Smooth muscle cell (in vitro differentiated cells): ENCODE measurements around the gene CKMT2. TPM values are rescaled to one million over a fixed set of nuclear protein-coding genes. Genes with fewer than 3 reads are reported as not detected.

Experiments
- DNase-seq: peaks from one replicate; lab custom pipeline; 2025; ENCODE audit not compliant: unreplicated experiment; lab: John Stamatoyannopoulos, UW
- H2AFZ ChIP-seq: fragments of 200-600 bp; sonication (generic); 2 replicates; pipeline ENCODE4 v1.6.0; 2016; ENCODE audit warnings: antibody characterized with exemption, low read depth, mild to moderate bottlenecking
- H3F3A ChIP-seq: fragments of 200-600 bp; sonication (generic); 2 replicates; pipeline ENCODE4 v1.6.0; 2017; ENCODE audit warnings: antibody characterized with exemption, low read depth
- H3K27ac ChIP-seq: fragments of 200-600 bp; sonication (generic); 2 replicates; pipeline ENCODE4 v1.5.1; 2016; ENCODE audit warnings: low read depth, mild to moderate bottlenecking
- H3K27me3 ChIP-seq: fragments of 200-600 bp; sonication (generic); 2 replicates; pipeline ENCODE4 v1.6.1; 2016; ENCODE audit warnings: low read depth, mild to moderate bottlenecking
- H3K36me3 ChIP-seq: fragments of 200-600 bp; sonication (generic); 2 replicates; pipeline ENCODE4 v1.5.1; 2016; ENCODE audit warnings: low read depth
- H3K4me1 ChIP-seq: fragments of 200-600 bp; sonication (generic); 2 replicates; pipeline ENCODE4 v1.5.1; 2016; ENCODE audit warnings: low read depth
- H3K4me2 ChIP-seq: fragments of 200-600 bp; sonication (generic); 2 replicates; pipeline ENCODE4 v1.6.0; 2016; ENCODE audit warnings: mild to moderate bottlenecking
- H3K4me3 ChIP-seq: fragments of 200-600 bp; sonication (generic); 2 replicates; pipeline ENCODE4 v1.5.1; 2016; ENCODE audit warnings: mild to moderate bottlenecking
- H3K79me2 ChIP-seq: fragments of 200-600 bp; sonication (generic); 2 replicates; pipeline ENCODE4 v1.6.0; 2016; ENCODE audit warnings: low read depth, mild to moderate bottlenecking
- H3K9ac ChIP-seq: fragments of 200-600 bp; sonication (generic); 2 replicates; pipeline ENCODE4 v1.6.0; 2016; ENCODE audit warnings: low read depth
- H3K9me3 ChIP-seq: fragments of 200-600 bp; sonication (generic); replicated peaks from 2 replicates; pipeline ENCODE4 v1.5.1; 2016; ENCODE audit warnings: low read depth
- H4K20me1 ChIP-seq: fragments of 200-600 bp; sonication (generic); 2 replicates; pipeline ENCODE4 v1.6.0; 2016; ENCODE audit warnings: low read depth
- WGBS: methylation state at CpG from one replicate; pipeline ENCODE4 v1.1.7; 2016; ENCODE audit warnings: low lambda C conversion rate; 5-methylcytosine and 5-hydroxymethylcytosine counted together
- polyA plus RNA-seq: library from polyadenylated mRNA; unstranded; fragments of >200 nt; fragmentation: Nextera tagmentation; extraction: Ambion mirVana; gene quantifications from 2 replicates; pipeline ENCODE4 v1.2.1, GENCODE V29; 2016
- total RNA-seq: library from RNA; depleted of rRNA; stranded (reverse); fragments of >200 nt; gene quantifications from 2 replicates; pipeline ENCODE4 v1.2.3, GENCODE V29; 2014
- TF ChIP-seq, protein P1 (sequence below): fragments of 200-600 bp; sonication (generic); IDR thresholded peaks from 2 replicates; pipeline ENCODE4 v1.5.1; 2017; ENCODE audit warnings: borderline replicate concordance, mild to moderate bottlenecking, antibody characterized with exemption; ENCODE audit not compliant: insufficient read depth, poor library complexity, severe bottlenecking

The CKMT2 gene
- total and polyA plus RNA-seq, 2 experiments from 2014 or later: 1.5 TPM; not detected in 1

- H4K20me1 ChIP-seq: no peaks in the 10 kb centered on the region
- H3K79me2 ChIP-seq: no peaks in the 10 kb centered on the region
- no peak overlapping the region for H3K4me2 ChIP-seq
- no peak overlapping the region for H3K9ac ChIP-seq
- no peak for DNase-seq
- no peak overlapping the region for H3K27ac ChIP-seq
- no peak overlapping the region for H2AFZ ChIP-seq
- 82% methylated on average over 3 of the region's 3 CpGs for WGBS
- H3K4me1 ChIP-seq: no peaks in the 10 kb centered on the region
- no peaks in the 10 kb centered on the region for H3K36me3 ChIP-seq
- no peaks in the 10 kb centered on the region for H3F3A ChIP-seq
- no peaks in the 10 kb centered on the region for H3K27me3 ChIP-seq
- no peak overlapping the region for H3K4me3 ChIP-seq
- TF ChIP-seq, protein P1, sequence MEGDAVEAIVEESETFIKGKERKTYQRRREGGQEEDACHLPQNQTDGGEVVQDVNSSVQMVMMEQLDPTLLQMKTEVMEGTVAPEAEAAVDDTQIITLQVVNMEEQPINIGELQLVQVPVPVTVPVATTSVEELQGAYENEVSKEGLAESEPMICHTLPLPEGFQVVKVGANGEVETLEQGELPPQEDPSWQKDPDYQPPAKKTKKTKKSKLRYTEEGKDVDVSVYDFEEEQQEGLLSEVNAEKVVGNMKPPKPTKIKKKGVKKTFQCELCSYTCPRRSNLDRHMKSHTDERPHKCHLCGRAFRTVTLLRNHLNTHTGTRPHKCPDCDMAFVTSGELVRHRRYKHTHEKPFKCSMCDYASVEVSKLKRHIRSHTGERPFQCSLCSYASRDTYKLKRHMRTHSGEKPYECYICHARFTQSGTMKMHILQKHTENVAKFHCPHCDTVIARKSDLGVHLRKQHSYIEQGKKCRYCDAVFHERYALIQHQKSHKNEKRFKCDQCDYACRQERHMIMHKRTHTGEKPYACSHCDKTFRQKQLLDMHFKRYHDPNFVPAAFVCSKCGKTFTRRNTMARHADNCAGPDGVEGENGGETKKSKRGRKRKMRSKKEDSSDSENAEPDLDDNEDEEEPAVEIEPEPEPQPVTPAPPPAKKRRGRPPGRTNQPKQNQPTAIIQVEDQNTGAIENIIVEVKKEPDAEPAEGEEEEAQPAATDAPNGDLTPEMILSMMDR: no peak
- no peaks in the 10 kb centered on the region for H3K9me3 ChIP-seq
These were observed 17.0 kb upstream of the CKMT2 start for GRCh38 chr5:81216152-81216551.

DNA sequence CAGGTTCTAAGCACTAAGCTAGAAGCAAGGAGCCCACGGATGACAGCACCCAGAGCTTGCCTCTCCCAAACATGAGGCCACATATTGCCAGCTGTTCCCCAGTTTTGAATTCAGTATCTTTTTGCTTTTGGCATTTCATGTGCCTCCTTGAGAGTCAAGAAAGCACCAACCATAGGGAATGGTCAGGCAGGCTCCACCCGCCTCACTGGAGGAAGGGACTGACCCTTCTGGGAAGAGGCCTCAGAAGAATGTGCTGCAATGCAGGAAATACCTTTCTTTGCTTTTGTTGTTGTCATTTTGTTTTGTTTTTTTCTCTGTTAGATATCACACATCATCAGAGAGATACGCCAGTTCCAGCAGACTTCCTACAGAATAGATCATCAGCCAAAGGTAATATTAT, 13.7 kb upstream of the CKMT2 start:
- no peaks in the 10 kb centered on the region for H3K4me1 ChIP-seq
- TF ChIP-seq, protein P1: no peak
- H3K4me2 ChIP-seq: no peak overlapping the region
- DNase-seq: no peak
- H3K36me3 ChIP-seq: no peaks in the 10 kb centered on the region
- no peak overlapping the region for H3K4me3 ChIP-seq
- no peaks in the 10 kb centered on the region for H3F3A ChIP-seq
- WGBS: 97% methylated on average over 3 of the region's 3 CpGs
- no peaks in the 10 kb centered on the region for H3K27me3 ChIP-seq
- H3K9me3 ChIP-seq: no peaks in the 10 kb centered on the region
- no peak overlapping the region for H2AFZ ChIP-seq
- no peaks in the 10 kb centered on the region for H3K79me2 ChIP-seq
- no peaks in the 10 kb centered on the region for H4K20me1 ChIP-seq
- H3K27ac ChIP-seq: no peak overlapping the region
- H3K9ac ChIP-seq: no peak overlapping the region

DNA sequence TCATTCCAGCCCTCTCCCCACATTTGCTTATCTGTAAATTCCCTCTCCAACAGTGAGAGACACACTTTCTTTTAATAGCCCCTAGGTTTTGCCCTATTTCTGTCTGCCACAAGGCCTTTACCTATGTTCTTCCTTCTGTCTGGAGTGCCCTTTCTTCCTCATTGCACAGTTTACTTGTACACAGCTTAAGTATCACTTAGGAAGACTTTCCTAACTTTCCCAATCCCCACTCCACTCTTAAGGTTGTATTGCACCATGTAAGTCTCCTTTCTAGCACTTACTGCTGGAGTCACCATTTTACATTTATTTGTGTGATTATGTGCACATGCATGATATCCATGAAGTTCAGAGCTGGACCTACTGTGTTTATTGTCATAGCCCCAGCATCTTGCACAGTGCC, 10.8 kb upstream of the CKMT2 start:
- H3K4me2 ChIP-seq: no peak overlapping the region
- no peaks in the 10 kb centered on the region for H4K20me1 ChIP-seq
- H3F3A ChIP-seq: no peaks in the 10 kb centered on the region
- TF ChIP-seq, protein P1: no peak
- H3K9ac ChIP-seq: no peak overlapping the region
- no peak overlapping the region for H2AFZ ChIP-seq
- no peaks in the 10 kb centered on the region for H3K36me3 ChIP-seq
- H3K4me1 ChIP-seq: no peaks in the 10 kb centered on the region
- H3K79me2 ChIP-seq: no peaks in the 10 kb centered on the region
- no peaks in the 10 kb centered on the region for H3K27me3 ChIP-seq
- no peaks in the 10 kb centered on the region for H3K9me3 ChIP-seq
- no peak overlapping the region for H3K4me3 ChIP-seq
- H3K27ac ChIP-seq: no peak overlapping the region
- no peak for DNase-seq

GRCh38 chr5:81225463-81225862, 7.7 kb upstream of the CKMT2 start:
- H3F3A ChIP-seq: no peaks in the 10 kb centered on the region
- no peak overlapping the region for H3K4me2 ChIP-seq
- H2AFZ ChIP-seq: no peak overlapping the region
- no peaks in the 10 kb centered on the region for H3K79me2 ChIP-seq
- H3K27me3 ChIP-seq: no peaks in the 10 kb centered on the region
- H3K36me3 ChIP-seq: no peaks in the 10 kb centered on the region
- no peak overlapping the region for H3K9ac ChIP-seq
- H3K4me3 ChIP-seq: no peak overlapping the region
- no peaks in the 10 kb centered on the region for H3K4me1 ChIP-seq
- H3K27ac ChIP-seq: no peak overlapping the region
- TF ChIP-seq, protein P1: no peak
- no peak for DNase-seq
- no peaks in the 10 kb centered on the region for H3K9me3 ChIP-seq
- WGBS: 89% methylated on average over 8 of the region's 8 CpGs
- no peaks in the 10 kb centered on the region for H4K20me1 ChIP-seq
